Endodermal cell (in vitro differentiated cells): ENCODE measurements around the gene TMEM121B. TPM values are rescaled to one million over a fixed set of nuclear protein-coding genes. Genes with fewer than 3 reads are reported as not detected.

Experiments used
- DNase-seq: peaks from one replicate; pipeline ENCODE4 v3.0.0-alpha.2; 2017
- H3K27ac ChIP-seq: 2 replicates; pipeline ENCODE4 v1.5.1; 2013; ENCODE audit warnings: mild to moderate bottlenecking, low read depth, low read length, moderate library complexity
- H3K27me3 ChIP-seq: 2 replicates; pipeline ENCODE4 v1.6.1; 2013; ENCODE audit warnings: mild to moderate bottlenecking, low read length, moderate library complexity; ENCODE audit not compliant: insufficient read depth, control insufficient read depth, poor library complexity, severe bottlenecking
- H3K36me3 ChIP-seq: 2 replicates; pipeline ENCODE4 v1.7.0; 2013; ENCODE audit warnings: mild to moderate bottlenecking, low read length, moderate library complexity; ENCODE audit not compliant: control insufficient read depth, insufficient read depth
- H3K4me1 ChIP-seq: one replicate; pipeline ENCODE4 v1.7.0; 2013; ENCODE audit warnings: low read length; ENCODE audit not compliant: control insufficient read depth, insufficient read depth
- H3K4me3 ChIP-seq: 2 replicates; pipeline ENCODE4 v1.5.1; 2013; ENCODE audit warnings: mild to moderate bottlenecking, low read length, moderate library complexity
- H3K9ac ChIP-seq: 2 replicates; pipeline ENCODE4 v1.6.1; 2013; ENCODE audit warnings: mild to moderate bottlenecking, low read length, moderate library complexity; ENCODE audit not compliant: poor library complexity, severe bottlenecking; ENCODE audit errors: extremely low read depth
- H3K9me3 ChIP-seq: 2 replicates; pipeline ENCODE4 v1.6.1; 2013; ENCODE audit warnings: mild to moderate bottlenecking, low read length, moderate library complexity; ENCODE audit not compliant: control insufficient read depth
- H3K27ac Mint-ChIP-seq: 2 replicates; pipeline ENCODE4 v1.8.0; 2020; ENCODE audit warnings: mixed read lengths
- H3K27me3 Mint-ChIP-seq: 2 replicates; pipeline ENCODE4 v1.8.0; 2021; ENCODE audit warnings: mild to moderate bottlenecking, mixed read lengths; ENCODE audit not compliant: insufficient read depth
- H3K36me3 Mint-ChIP-seq: 2 replicates; pipeline ENCODE4 v1.8.0; 2020; ENCODE audit warnings: low read depth, mixed read lengths
- H3K4me1 Mint-ChIP-seq: 2 replicates; pipeline ENCODE4 v1.8.0; 2020; ENCODE audit warnings: mixed read lengths
- H3K4me3 Mint-ChIP-seq: 2 replicates; pipeline ENCODE4 v1.8.0; 2020; ENCODE audit warnings: mild to moderate bottlenecking, moderate library complexity, mixed read lengths
- H3K9me3 Mint-ChIP-seq: 2 replicates; pipeline ENCODE4 v1.8.0; 2020; ENCODE audit warnings: mild to moderate bottlenecking, mixed read lengths
- WGBS, 2 experiments: methylation state at CpG; one replicate each; pipeline versions ENCODE4 v1.1.5 to v1.1.7; 2013; ENCODE audit warnings: missing lambda C conversion rate in 2 of 2, mixed read lengths in 1 of 2; ENCODE audit not compliant: insufficient coverage in 1 of 2, insufficient read length in 1 of 2; 5-methylcytosine and 5-hydroxymethylcytosine counted together
- total RNA-seq, 2 donors: library from RNA; stranded (reverse); fragmentation: NEBNext Ultra II Directional in 1 of 2; extraction: Animal tissue kit (Norgen Biotek cat#: 25700) in 1 of 2; gene quantifications; 2 replicates in 1 of 2; 3 replicates in 1 of 2; pipeline ENCODE4 v1.2.1, GENCODE V29; 2021
- TF ChIP-seq, protein P1 (sequence below): fragments of 200-600 bp; sonication (generic); conservative IDR thresholded peaks from 2 replicates; pipeline ENCODE4 v1.5.0; 2021; ENCODE audit warnings: antibody characterized with exemption, mild to moderate bottlenecking

The TMEM121B gene
- total RNA-seq, 2 donors from 2014 or later: 8.9 to 10.9 TPM

DNA sequence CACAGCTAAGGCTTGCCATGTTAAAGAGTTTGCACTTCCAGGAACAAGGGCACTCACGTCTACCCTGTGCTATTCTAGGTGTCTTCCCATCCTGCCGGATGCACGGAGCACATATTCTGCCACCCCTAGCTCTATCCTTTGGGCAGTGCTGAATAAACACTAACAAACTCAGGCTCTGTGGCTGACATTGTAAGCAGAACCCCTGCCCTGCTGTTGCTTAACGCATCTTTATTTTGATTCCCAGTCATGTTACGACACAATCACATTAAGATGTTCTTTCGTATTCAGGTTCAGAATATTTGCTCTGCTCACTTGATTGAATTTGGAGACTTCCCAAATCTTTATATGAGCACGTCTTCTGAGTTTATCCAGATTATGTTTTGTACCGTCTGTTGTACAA lies 41.6 kb upstream of the TMEM121B start:
- Mint-ChIP-seq H3K36me3 (peaks cover 2% of the 10 kb centered on the region), H3K27ac (no peak overlapping the region), H3K27me3 (no peaks in the 10 kb centered on the region), H3K4me1 (peaks cover 5% of the 10 kb centered on the region), H3K4me3 (no peak overlapping the region), H3K9me3 (no peaks in the 10 kb centered on the region)
- H3K36me3 ChIP-seq: peaks cover under 1% of the 10 kb centered on the region
- no peak overlapping the region for H3K27ac ChIP-seq
- WGBS, 2 experiments: 80% methylated on average over 8 of the region's 8 CpGs
- no peaks in the 10 kb centered on the region for H3K4me1 ChIP-seq
- H3K9ac ChIP-seq: no peak overlapping the region
- TF ChIP-seq, protein P1, sequence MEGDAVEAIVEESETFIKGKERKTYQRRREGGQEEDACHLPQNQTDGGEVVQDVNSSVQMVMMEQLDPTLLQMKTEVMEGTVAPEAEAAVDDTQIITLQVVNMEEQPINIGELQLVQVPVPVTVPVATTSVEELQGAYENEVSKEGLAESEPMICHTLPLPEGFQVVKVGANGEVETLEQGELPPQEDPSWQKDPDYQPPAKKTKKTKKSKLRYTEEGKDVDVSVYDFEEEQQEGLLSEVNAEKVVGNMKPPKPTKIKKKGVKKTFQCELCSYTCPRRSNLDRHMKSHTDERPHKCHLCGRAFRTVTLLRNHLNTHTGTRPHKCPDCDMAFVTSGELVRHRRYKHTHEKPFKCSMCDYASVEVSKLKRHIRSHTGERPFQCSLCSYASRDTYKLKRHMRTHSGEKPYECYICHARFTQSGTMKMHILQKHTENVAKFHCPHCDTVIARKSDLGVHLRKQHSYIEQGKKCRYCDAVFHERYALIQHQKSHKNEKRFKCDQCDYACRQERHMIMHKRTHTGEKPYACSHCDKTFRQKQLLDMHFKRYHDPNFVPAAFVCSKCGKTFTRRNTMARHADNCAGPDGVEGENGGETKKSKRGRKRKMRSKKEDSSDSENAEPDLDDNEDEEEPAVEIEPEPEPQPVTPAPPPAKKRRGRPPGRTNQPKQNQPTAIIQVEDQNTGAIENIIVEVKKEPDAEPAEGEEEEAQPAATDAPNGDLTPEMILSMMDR: no peak
- no peak for DNase-seq
- H3K9me3 ChIP-seq: no peaks in the 10 kb centered on the region
- no peak overlapping the region for H3K4me3 ChIP-seq
- no peaks in the 10 kb centered on the region for H3K27me3 ChIP-seq

DNA sequence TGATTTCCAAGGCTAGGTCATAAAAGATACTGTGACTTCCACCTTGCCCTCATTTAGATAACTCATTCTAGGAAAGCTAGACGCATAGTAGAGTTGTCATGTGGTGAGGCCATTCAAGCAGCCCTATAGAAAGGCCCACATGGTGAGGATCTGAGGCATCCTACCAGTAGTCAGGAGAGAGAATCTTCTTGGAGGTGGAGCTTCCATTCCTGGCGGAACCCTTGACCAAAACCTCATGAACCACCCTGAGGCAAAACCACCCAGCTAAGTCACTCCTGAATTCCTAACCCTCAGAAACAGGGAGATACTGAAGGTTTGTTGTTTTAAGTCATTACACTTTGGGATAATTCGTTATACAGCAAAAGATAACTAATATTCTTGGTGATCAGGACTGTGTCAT lies 40.8 kb upstream of the TMEM121B start:
- Histone ChIP-seq H3K9ac (no peak overlapping the region), H3K4me1 (no peaks in the 10 kb centered on the region), H3K9me3 (no peaks in the 10 kb centered on the region), H3K27me3 (no peaks in the 10 kb centered on the region), H3K27ac (no peak overlapping the region), H3K4me3 (no peak overlapping the region), H3K36me3 (peaks cover 7% of the 10 kb centered on the region)
- Mint-ChIP-seq H3K9me3 (no peaks in the 10 kb centered on the region), H3K27me3 (no peaks in the 10 kb centered on the region), H3K4me3 (no peak overlapping the region), H3K4me1 (peaks cover 5% of the 10 kb centered on the region), H3K36me3 (peaks cover 2% of the 10 kb centered on the region), H3K27ac (no peak overlapping the region)
- no peak for DNase-seq
- WGBS, 2 experiments: 93 to 100% methylated on average over 1 to 3 of the region's 3 CpGs
- TF ChIP-seq, protein P1: no peak

DNA sequence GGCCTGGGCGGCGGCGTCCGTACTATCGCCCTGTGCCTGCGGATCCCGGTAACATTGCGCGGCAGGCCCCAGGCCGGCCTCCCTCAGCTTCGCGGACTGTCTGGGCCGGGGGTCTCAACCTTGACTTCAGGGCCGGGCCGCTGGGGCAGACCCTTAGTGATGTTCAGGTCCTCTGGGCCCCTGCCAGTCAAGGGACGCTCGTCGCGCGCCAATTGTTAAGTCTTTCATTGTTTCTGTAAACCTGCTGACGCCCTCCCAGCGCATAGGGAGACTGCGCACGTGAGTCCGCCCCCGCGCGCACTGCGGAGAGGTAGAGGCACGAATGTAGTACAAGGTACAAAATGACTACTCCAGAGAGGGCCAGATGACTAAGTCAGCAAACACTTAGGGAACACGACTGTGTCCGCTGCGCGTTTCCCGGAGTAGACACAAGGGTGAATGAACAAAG lies 38.4 kb upstream of the TMEM121B start:
- TF ChIP-seq, protein P1: no peak
- DNase-seq: no peak
- H3K27ac Mint-ChIP-seq: no peak overlapping the region
- peaks cover 2% of the 10 kb centered on the region for H3K36me3 Mint-ChIP-seq
- no peaks in the 10 kb centered on the region for H3K9me3 Mint-ChIP-seq
- peak overlapping the region; percentile 74 for H3K4me3 ChIP-seq
- no peak overlapping the region for H3K27ac ChIP-seq
- no peaks in the 10 kb centered on the region for H3K27me3 ChIP-seq
- peaks cover 7% of the 10 kb centered on the region for H3K36me3 ChIP-seq
- peaks cover 8% of the 10 kb centered on the region for H3K4me1 Mint-ChIP-seq
- H3K4me1 ChIP-seq: no peaks in the 10 kb centered on the region
- 64 to 79% methylated on average over 35 of the region's 35 CpGs for WGBS, 2 experiments
- H3K27me3 Mint-ChIP-seq: no peaks in the 10 kb centered on the region
- H3K9me3 ChIP-seq: no peaks in the 10 kb centered on the region
- peak overlapping the region; percentile 69 for H3K4me3 Mint-ChIP-seq
- no peak overlapping the region for H3K9ac ChIP-seq
